IMR-90 (cell line): ENCODE data around the gene MEGF11. TPM values are rescaled to one million over a fixed set of nuclear protein-coding genes. Genes with fewer than 3 reads are reported as not detected.
"Not testable (repeated sequence)": the region's sequence is repeated elsewhere in the genome, so short reads cannot be mapped to it uniquely, and the experiment has no call there.

ENCODE experiments used
- ATAC-seq: fragments of 200-7000 bp; cut with Tn5 transposase; 2 replicates; pipeline ENCODE4 v1.9.1; 2020; ENCODE audit warnings: low read depth, mild to moderate bottlenecking, moderate library complexity
- BruUV-seq: library from RNA; stranded (reverse); fragments of 400-500 nt; replicated peaks from 2 replicates; lab custom pipeline; 2021; lab: Mats Ljungman, UMichigan
- CTCF ChIA-PET: fragments of 300-600 bp; formaldehyde crosslinking; extraction: SDS; loops from one replicate; lab custom pipeline; 2021; ENCODE audit warnings: antibody characterized with exemption; lab: Yijun Ruan, JAX
- POLR2A ChIA-PET: fragments of 300-600 bp; sonication (Branson Sonifier 250); formaldehyde crosslinking; loops from one replicate; lab custom pipeline; 2022; ENCODE audit warnings: antibody characterized with exemption; ENCODE audit not compliant: unreplicated experiment; lab: Charles Lee
- DNase-seq: peaks from one replicate; pipeline ENCODE4 v3.0.0; 2013
- H2AFZ ChIP-seq: replicated peaks from 2 replicates; pipeline ENCODE3; 2013; ENCODE audit warnings: low read length, mild to moderate bottlenecking; ENCODE audit not compliant: poor library complexity
- H2AK5ac ChIP-seq: 2 replicates; pipeline ENCODE4 v1.6.1; 2013; ENCODE audit warnings: low read depth, low read length, inconsistent platforms
- H2AK9ac ChIP-seq: replicated peaks from 2 replicates; pipeline ENCODE3; 2013; ENCODE audit warnings: mild to moderate bottlenecking, low read depth, low read length, moderate library complexity; ENCODE audit not compliant: poor library complexity
- H2BK120ac ChIP-seq: 2 replicates; pipeline ENCODE4 v1.6.1; 2013; ENCODE audit warnings: low read depth, low read length, inconsistent platforms
- H2BK15ac ChIP-seq: 3 replicates; pipeline ENCODE4 v1.6.1; 2013; ENCODE audit warnings: low read depth, low read length, inconsistent platforms
- H2BK20ac ChIP-seq: 2 replicates; pipeline ENCODE4 v1.6.1; 2013; ENCODE audit warnings: low read depth, mild to moderate bottlenecking, inconsistent platforms, low read length, moderate library complexity
- H2BK5ac ChIP-seq: 2 replicates; pipeline ENCODE4 v1.6.1; 2013; ENCODE audit warnings: mild to moderate bottlenecking, low read depth, low read length, inconsistent platforms; ENCODE audit not compliant: poor library complexity, severe bottlenecking
- H3K14ac ChIP-seq: replicated peaks from 2 replicates; pipeline ENCODE4 v1.6.1; 2013; ENCODE audit warnings: low read depth, low read length, inconsistent platforms
- H3K18ac ChIP-seq: 2 replicates; pipeline ENCODE4 v1.6.1; 2013; ENCODE audit warnings: low read depth, low read length, control low read depth
- H3K23ac ChIP-seq: 2 replicates; pipeline ENCODE4 v1.6.1; 2013; ENCODE audit warnings: low read depth, low read length, inconsistent platforms
- H3K27ac ChIP-seq: 2 replicates; pipeline ENCODE4 v1.5.1; 2013; ENCODE audit warnings: mild to moderate bottlenecking, control low read depth, low read length; ENCODE audit not compliant: insufficient read depth
- H3K27me3 ChIP-seq: 2 replicates; pipeline ENCODE4 v1.6.1; 2013; ENCODE audit warnings: low read length; ENCODE audit not compliant: control insufficient read depth, insufficient read depth
- H3K36me3 ChIP-seq: 2 replicates; pipeline ENCODE4 v1.6.1; 2013; ENCODE audit warnings: low read length, mixed read lengths; ENCODE audit not compliant: control insufficient read depth, insufficient read depth
- H3K4ac ChIP-seq: 2 replicates; pipeline ENCODE4 v1.6.1; 2013; ENCODE audit warnings: low read depth, low read length, inconsistent platforms
- H3K4me1 ChIP-seq: 2 replicates; pipeline ENCODE4 v1.6.1; 2013; ENCODE audit warnings: low read length, mixed read lengths; ENCODE audit not compliant: control insufficient read depth, insufficient read depth
- H3K4me2 ChIP-seq: 2 replicates; pipeline ENCODE4 v1.6.1; 2013; ENCODE audit warnings: low read depth, mild to moderate bottlenecking, control low read depth, low read length, moderate library complexity
- H3K4me3 ChIP-seq: 2 replicates; pipeline ENCODE4 v1.5.1; 2013; ENCODE audit warnings: low read depth, mild to moderate bottlenecking, control low read depth, low read length, moderate library complexity; ENCODE audit not compliant: insufficient read depth
- H3K56ac ChIP-seq: 2 replicates; pipeline ENCODE4 v1.6.1; 2013; ENCODE audit warnings: low read length, inconsistent platforms; ENCODE audit not compliant: insufficient read depth; ENCODE audit errors: extremely low read depth
- H3K79me1 ChIP-seq, 2 experiments: 2 replicates each; pipeline ENCODE4 v1.6.1; 2013; ENCODE audit warnings: low read length in 2 of 2, inconsistent platforms in 1 of 2, low read depth in 1 of 2
- H3K9ac ChIP-seq: 2 replicates; pipeline ENCODE4 v1.6.1; 2013; ENCODE audit warnings: low read depth, low read length, control low read depth
- H3K9me1 ChIP-seq: 2 replicates; pipeline ENCODE4 v1.6.1; 2013; ENCODE audit warnings: low read length, inconsistent platforms; ENCODE audit not compliant: insufficient read depth
- H3K9me3 ChIP-seq: 2 replicates; pipeline ENCODE4 v1.6.1; 2013; ENCODE audit warnings: low read length; ENCODE audit not compliant: control insufficient read depth, insufficient read depth
- H4K20me1 ChIP-seq: 2 replicates; pipeline ENCODE4 v1.6.1; 2013; ENCODE audit warnings: low read length, inconsistent platforms; ENCODE audit not compliant: insufficient read depth
- H4K5ac ChIP-seq: 2 replicates; pipeline ENCODE4 v1.6.1; 2013; ENCODE audit warnings: mild to moderate bottlenecking, low read depth, low read length, control low read depth
- H4K8ac ChIP-seq, 2 experiments: 2 replicates each; pipeline ENCODE4 v1.6.1; 2013; ENCODE audit warnings: low read depth in 2 of 2, low read length in 2 of 2, control low read depth in 1 of 2, inconsistent platforms in 1 of 2
- H4K91ac ChIP-seq: 2 replicates; pipeline ENCODE4 v1.6.1; 2013; ENCODE audit warnings: low read depth, low read length, inconsistent platforms; ENCODE audit not compliant: insufficient read depth
- WGBS, 2 experiments: methylation state at CpG; one replicate each; pipeline versions ENCODE4 v1.1.5 to v1.1.7; 2013; ENCODE audit warnings: missing lambda C conversion rate in 2 of 2; ENCODE audit not compliant: insufficient read length in 1 of 2; ENCODE audit errors: extremely low coverage in 2 of 2; 5-methylcytosine and 5-hydroxymethylcytosine counted together
- dilution Hi-C: fragments of 300-500 bp; cut with HindIII; formaldehyde crosslinking; loops from one replicate; pipeline ENCODE4 v1.14.3; 2018; ENCODE audit warnings: low sequenced_read_pairs; ENCODE audit not compliant: unreplicated experiment
- in situ Hi-C: fragments of 300-500 bp; cut with MboI; formaldehyde crosslinking; loops from 3 replicates; pipeline ENCODE4 v1.14.3; 2019; ENCODE audit warnings: low sequenced_read_pairs, inconsistent platforms, mixed read lengths
- intact Hi-C: fragments of 100-400 bp; cut with micrococcal nuclease; formaldehyde crosslinking; loops from 2 replicates; pipeline ENCODE4 v1.10.0; 2022
- polyA plus RNA-seq, 3 experiments: library from polyadenylated mRNA; depleted of rRNA; stranded (reverse); fragments of >200 nt; gene quantifications; 2 replicates each; pipeline ENCODE4 v1.2.3, GENCODE V29; 2012; ENCODE audit warnings: low replicate concordance in 1 of 3
- total RNA-seq: library from RNA; depleted of rRNA; stranded (reverse); fragments of >200 nt; gene quantifications from 2 replicates; pipeline ENCODE4 v1.2.3, GENCODE V29; 2012

The MEGF11 gene
- total and polyA plus RNA-seq, 2 of the 4 experiments (the other 2 are of a cell fraction) = not detected

DNA sequence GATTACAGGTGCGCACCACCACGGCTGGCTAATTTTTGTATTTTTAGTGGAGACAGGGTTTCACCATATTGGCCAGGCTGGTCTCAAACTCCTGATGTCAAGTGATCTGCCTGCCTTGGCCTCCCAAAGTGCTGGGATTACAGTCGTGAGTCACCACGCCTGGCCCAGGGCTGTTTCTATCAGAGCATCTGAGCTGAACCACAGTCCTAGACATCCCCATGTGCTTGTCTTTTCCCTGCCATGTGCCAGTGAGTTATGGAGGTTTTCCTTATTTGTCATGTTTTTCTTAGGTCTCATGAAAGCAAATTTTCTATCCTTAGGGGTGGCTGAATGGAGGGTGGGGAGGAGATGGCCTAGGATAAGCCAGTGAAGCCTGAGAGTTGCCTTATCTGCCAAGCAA, 250.4 kb downstream of the MEGF11 start:
- H2BK20ac ChIP-seq, H3K4me3 ChIP-seq, H3K9me3 ChIP-seq, intact Hi-C loops, H4K20me1 ChIP-seq, H2AK5ac ChIP-seq, H4K5ac ChIP-seq, H3K4me2 ChIP-seq, in situ Hi-C loops, H3K14ac ChIP-seq, H3K18ac ChIP-seq, H3K23ac ChIP-seq, H2BK120ac ChIP-seq, H3K27ac ChIP-seq, H4K91ac ChIP-seq, H4K8ac ChIP-seq, H2AK9ac ChIP-seq, H3K36me3 ChIP-seq, BruUV-seq, H3K79me1 ChIP-seq, H2AFZ ChIP-seq, H3K4ac ChIP-seq, ATAC-seq, H3K56ac ChIP-seq, H3K9me1 ChIP-seq, H2BK15ac ChIP-seq, DNase-seq, H3K9ac ChIP-seq, H2BK5ac ChIP-seq, dilution Hi-C loops, H3K4me1 ChIP-seq, CTCF ChIA-PET: not testable (repeated sequence)
- H3K27me3 ChIP-seq = peaks cover 12% of the 10 kb centered on the region
- POLR2A ChIA-PET = interaction anchor here (0.7 kb wide), 1 partner anchor 57 kb away, joined by 3 read pairs; no protein-coding TSS in a partner anchor
- WGBS, 2 experiments = no CpG with 5 or more reads among the region's 4 CpGs
